H1 (cell line): ENCODE data around the gene NRSN1. TPM values are rescaled to one million over a fixed set of nuclear protein-coding genes. Genes with fewer than 3 reads are reported as not detected.

Experiments used
- CTCF ChIA-PET: fragments of 300-600 bp; sonication (Branson Sonifier 250); formaldehyde crosslinking; loops from one replicate; lab custom pipeline; 2021; ENCODE audit not compliant: partially characterized antibody; lab: Charles Lee
- POLR2A ChIA-PET: fragments of 300-600 bp; sonication (Branson Sonifier 250); formaldehyde crosslinking; loops from one replicate; lab custom pipeline; 2021; ENCODE audit warnings: inconsistent platforms; ENCODE audit not compliant: partially characterized antibody; lab: Charles Lee
- DNase-seq, 2 experiments: peaks; one replicate each; pipeline versions ENCODE4 v3.0.0 to v3.0.0-alpha.2; 2010 to 2022; ENCODE audit warnings: low spot score in 2 of 2, low read depth in 1 of 2, mixed read lengths in 1 of 2
- FAIRE-seq: peaks from 2 replicates; lab custom pipeline; 2011; peaks lifted over from hg19 to GRCh38; lab: Jason Lieb, UNC
- H2AFZ ChIP-seq: 2 replicates; pipeline ENCODE4 v1.8.1; 2012; ENCODE audit warnings: low read length, inconsistent platforms
- H2AK5ac ChIP-seq: 2 replicates; pipeline ENCODE4 v1.6.1; 2013; ENCODE audit warnings: low read depth, low read length
- H2BK120ac ChIP-seq: replicated peaks from 2 replicates; pipeline ENCODE3; 2013; ENCODE audit warnings: low read depth, low read length, inconsistent platforms
- H2BK12ac ChIP-seq: 2 replicates; pipeline ENCODE4 v1.6.1; 2013; ENCODE audit warnings: low read depth, low read length
- H2BK15ac ChIP-seq: 2 replicates; pipeline ENCODE4 v1.6.1; 2013; ENCODE audit warnings: low read length
- H2BK20ac ChIP-seq: 2 replicates; pipeline ENCODE4 v1.6.1; 2013; ENCODE audit warnings: low read length
- H2BK5ac ChIP-seq: 2 replicates; pipeline ENCODE4 v1.6.1; 2013; ENCODE audit warnings: low read depth, low read length
- H3K14ac ChIP-seq: 2 replicates; pipeline ENCODE4 v1.6.1; 2013; ENCODE audit warnings: inconsistent platforms; ENCODE audit not compliant: insufficient read length
- H3K18ac ChIP-seq: 2 replicates; pipeline ENCODE4 v1.6.1; 2013; ENCODE audit warnings: low read length; ENCODE audit errors: extremely low read depth
- H3K23ac ChIP-seq: 2 replicates; pipeline ENCODE4 v1.6.1; 2013; ENCODE audit warnings: inconsistent platforms; ENCODE audit not compliant: insufficient read length
- H3K23me2 ChIP-seq: 2 replicates; pipeline ENCODE4 v1.6.1; 2013; ENCODE audit warnings: low read depth, low read length
- H3K27ac ChIP-seq: 2 replicates; pipeline ENCODE4 v1.6.1; 2011; ENCODE audit warnings: low read depth, low read length, inconsistent platforms
- H3K27me3 ChIP-seq, 4 experiments: replicated peaks in 1 of 4; 1 replicate in 1 of 4; 2 replicates in 3 of 4; pipeline versions ENCODE4 v1.6.1 to v1.8.1; 2011 to 2013; ENCODE audit warnings: low read length in 3 of 4, mild to moderate bottlenecking in 3 of 4, inconsistent platforms in 2 of 4, mixed read lengths in 2 of 4, moderate library complexity in 1 of 4; ENCODE audit not compliant: control insufficient read depth in 3 of 4, insufficient read depth in 3 of 4; ENCODE audit errors: extremely low read depth in 1 of 4
- H3K36me3 ChIP-seq, 4 experiments: 2 replicates each; pipeline versions ENCODE4 v1.6.1 to v1.8.1; 2011 to 2013; ENCODE audit warnings: mild to moderate bottlenecking in 4 of 4, low read length in 3 of 4, moderate library complexity in 2 of 4, control low read depth in 1 of 4, inconsistent platforms in 1 of 4; ENCODE audit not compliant: insufficient read depth in 4 of 4, control insufficient read depth in 2 of 4
- H3K4ac ChIP-seq: replicated peaks from 2 replicates; pipeline ENCODE3; 2013; ENCODE audit warnings: low read length, low read depth, mixed read lengths, inconsistent platforms; ENCODE audit not compliant: insufficient read length
- H3K4me1 ChIP-seq, 4 experiments: replicated peaks in 1 of 4; 1 replicate in 1 of 4; 2 replicates in 3 of 4; pipeline versions ENCODE4 v1.6.1 to v1.8.1; 2011 to 2013; ENCODE audit warnings: low read length in 3 of 4, inconsistent platforms in 2 of 4, mixed read lengths in 1 of 4; ENCODE audit not compliant: insufficient read depth in 4 of 4, control insufficient read depth in 3 of 4
- H3K4me2 ChIP-seq, 2 experiments: 2 replicates each; pipeline versions ENCODE4 v1.6.1 to v1.8.1; 2011 to 2013; ENCODE audit warnings: low read depth in 2 of 2, low read length in 2 of 2, control low read depth in 1 of 2, inconsistent platforms in 1 of 2, mild to moderate bottlenecking in 1 of 2; ENCODE audit not compliant: insufficient read depth in 1 of 2
- H3K4me3 ChIP-seq, 4 experiments: fragments of 200-600, 300-600 bp in 1 of 4; sonication (generic), shearing (Covaris generic), sonication (Bioruptor Twin) in 1 of 4; 2 replicates each; pipeline versions ENCODE4 v1.5.1 to v1.8.1; 2011 to 2016; ENCODE audit warnings: low read length in 4 of 4, low read depth in 3 of 4, control low read depth in 2 of 4, inconsistent platforms in 2 of 4, mild to moderate bottlenecking in 2 of 4, mixed read lengths in 1 of 4, moderate library complexity in 1 of 4; ENCODE audit not compliant: insufficient read depth in 2 of 4; ENCODE audit errors: extremely low read depth in 1 of 4
- H3K56ac ChIP-seq: replicated peaks from 2 replicates; pipeline ENCODE3; 2013; ENCODE audit warnings: low read depth, mild to moderate bottlenecking, mixed read lengths, low read length, inconsistent platforms; ENCODE audit not compliant: insufficient read length
- H3K79me1 ChIP-seq: 2 replicates; pipeline ENCODE4 v1.6.1; 2013; ENCODE audit warnings: low read depth, low read length, control low read depth
- H3K79me2 ChIP-seq, 2 experiments: 2 replicates each; pipeline versions ENCODE4 v1.6.1 to v1.8.1; 2012 to 2013; ENCODE audit warnings: low read length in 2 of 2, mild to moderate bottlenecking in 2 of 2, inconsistent platforms in 1 of 2; ENCODE audit not compliant: insufficient read depth in 2 of 2, control insufficient read depth in 1 of 2
- H3K9ac ChIP-seq, 4 experiments: replicated peaks in 1 of 4; 1 replicate in 1 of 4; 2 replicates in 3 of 4; pipeline versions ENCODE4 v1.6.1 to v1.8.1; 2011 to 2013; ENCODE audit warnings: low read depth in 3 of 4, low read length in 3 of 4, control low read depth in 2 of 4, mild to moderate bottlenecking in 2 of 4, moderate library complexity in 2 of 4, inconsistent platforms in 1 of 4; ENCODE audit errors: extremely low read depth in 1 of 4
- H3K9me3 ChIP-seq, 2 experiments: 2 replicates each; pipeline versions ENCODE4 v1.6.1 to v1.8.1; 2012 to 2013; ENCODE audit warnings: mild to moderate bottlenecking in 2 of 2, moderate library complexity in 2 of 2, control low read depth in 1 of 2, inconsistent platforms in 1 of 2, low read depth in 1 of 2, low read length in 1 of 2, mixed read lengths in 1 of 2; ENCODE audit not compliant: insufficient read depth in 2 of 2
- H4K20me1 ChIP-seq, 2 experiments: replicated peaks in 1 of 2; 2 replicates each; pipeline versions ENCODE3 to v1.8.1; 2011 to 2013; ENCODE audit warnings: inconsistent platforms in 2 of 2, low read length in 2 of 2, mild to moderate bottlenecking in 1 of 2; ENCODE audit not compliant: insufficient read depth in 2 of 2, control insufficient read depth in 1 of 2
- H4K5ac ChIP-seq: 2 replicates; pipeline ENCODE4 v1.6.1; 2013; ENCODE audit warnings: low read length, low read depth, mixed read lengths, inconsistent platforms; ENCODE audit not compliant: insufficient read length
- H4K8ac ChIP-seq: 2 replicates; pipeline ENCODE4 v1.8.0; 2013; ENCODE audit warnings: mild to moderate bottlenecking, moderate library complexity, low read length, inconsistent platforms; ENCODE audit not compliant: insufficient read depth; ENCODE audit errors: extremely low read depth
- H4K91ac ChIP-seq: replicated peaks from 2 replicates; pipeline ENCODE3; 2013; ENCODE audit warnings: low read length, mixed read lengths, inconsistent platforms; ENCODE audit not compliant: insufficient read length
- BRCA1 ChIP-seq: IDR thresholded peaks from 2 replicates; pipeline ENCODE4 v1.6.1; 2012; ENCODE audit warnings: low read depth, low read length, improper control_type of control experiment
- EP300 ChIP-seq, 2 experiments: IDR thresholded peaks; 1 replicate in 1 of 2; 2 replicates in 1 of 2; pipeline ENCODE4 v1.6.1; 2011 to 2012; ENCODE audit warnings: low read depth in 2 of 2, low read length in 2 of 2, mild to moderate bottlenecking in 2 of 2, borderline replicate concordance in 1 of 2, inconsistent platforms in 1 of 2, moderate library complexity in 1 of 2
- JUND ChIP-seq: IDR thresholded peaks from 2 replicates; pipeline ENCODE4 v1.6.1; 2011; ENCODE audit warnings: mild to moderate bottlenecking, improper control_type of control experiment, low read length
- RBBP5 ChIP-seq: IDR thresholded peaks from 2 replicates; pipeline ENCODE4 v1.7.1; 2012; ENCODE audit warnings: low read depth, mild to moderate bottlenecking, inconsistent platforms, low read length, moderate library complexity, borderline replicate concordance
- SAP30 ChIP-seq: fragments of 300-600 bp; sonication (generic); IDR thresholded peaks from 2 replicates; pipeline ENCODE4 v1.7.1; 2012; ENCODE audit warnings: low read length, moderate library complexity, mild to moderate bottlenecking, inconsistent platforms; ENCODE audit not compliant: insufficient read depth, insufficient replicate concordance
- polyA plus RNA-seq, 7 experiments: library from polyadenylated mRNA; depleted of rRNA in 3 of 7; stranded (reverse) in 5 of 7; unstranded in 2 of 7; fragments of >200 nt in 5 of 7; fragments of 200-250 nt in 2 of 7; gene quantifications; 1 replicate in 5 of 7; 2 replicates in 1 of 7; 4 replicates in 1 of 7; pipeline versions ENCODE4 v1.2.1 to v1.2.3, GENCODE V29; 2011 to 2013; ENCODE audit warnings: missing spikeins in 2 of 7, mixed read lengths in 2 of 7
- total RNA-seq: library from RNA; stranded (reverse); fragmentation: NEBNext Ultra II Directional; extraction: Animal tissue kit (Norgen Biotek cat#: 25700); gene quantifications from 2 replicates; pipeline ENCODE4 v1.2.1, GENCODE V29; 2021

Gene NRSN1
- total and polyA plus RNA-seq, 2 of the 8 experiments (the other 6 are each of a cell fraction or from before 2014, with no cell fraction given), result 0.15 to 0.78 TPM

GRCh38 chr6:24187965-24188577, 62.1 kb downstream of the NRSN1 start:
- H2BK5ac ChIP-seq, result no peak overlapping the region
- no peaks in the 10 kb centered on the region for H3K79me2 ChIP-seq
- no peak overlapping the region for H3K56ac ChIP-seq
- H3K4ac ChIP-seq, result no peak overlapping the region
- no peak overlapping the region for H2BK20ac ChIP-seq
- no peak overlapping the region for H3K14ac ChIP-seq
- no peak overlapping the region for H3K18ac ChIP-seq
- H2AK5ac ChIP-seq, result no peak overlapping the region
- no peaks in the 10 kb centered on the region for H3K79me1 ChIP-seq
- no peak overlapping the region for H4K5ac ChIP-seq
- CTCF ChIA-PET, result no interaction called here
- no peak overlapping the region for H3K23ac ChIP-seq
- TF ChIP-seq JUND (no peak), EP300 (IDR thresholded peaks at IDR 0.05; ENCODE audit: borderline replicate concordance in 1 of 2, low read depth in 2 of 2, low read length in 2 of 2) (no peak), RBBP5 (no peak), SAP30 (no peak), BRCA1 (no peak)
- TF ChIP-seq, all 59 proteins: peak for 0
- Histone ChIP-seq H3K9me3 (peaks cover 0 to 2% of the 10 kb centered on the region in 2 experiments; a peak in 1 of 4 replicates), H3K27ac (no peak overlapping the region), H2BK120ac (no peak overlapping the region), H4K91ac (no peak overlapping the region), H4K20me1 (no peaks in the 10 kb centered on the region), H3K36me3 (no peaks in the 10 kb centered on the region), H3K4me2 (no peak overlapping the region), H3K4me3 (no peak overlapping the region), H2AFZ (no peak overlapping the region), H3K9ac (no peak overlapping the region), H3K27me3 (peaks cover 0 to 1% (median 0%) of the 10 kb centered on the region in 4 experiments; a peak in 1 of 7 replicates), H4K8ac (no peak overlapping the region), H2BK12ac (no peak overlapping the region), H2BK15ac (no peak overlapping the region), H3K4me1 (no peaks in the 10 kb centered on the region), H3K23me2 (no peaks in the 10 kb centered on the region)
- FAIRE-seq (no peak), DNase-seq (no peak)
- POLR2A ChIA-PET, result no interaction called here
